NCI-H345 treated with DMSO at 0.1 percent for 48 hours (cell line): ENCODE data around the gene HBG2.
"Not testable (repeated sequence)": the region's sequence is repeated elsewhere in the genome, so short reads cannot be mapped to it uniquely, and the experiment has no call there.

Experiments used
- DNase-seq: peaks from one replicate; lab custom pipeline; 2025; ENCODE audit not compliant: unreplicated experiment; lab: John Stamatoyannopoulos, UW

HBG2 gene

GRCh38 chr11:5282628-5283027 lies 28.0 kb upstream of the HBG2 start:
- no peak for DNase-seq

DNA sequence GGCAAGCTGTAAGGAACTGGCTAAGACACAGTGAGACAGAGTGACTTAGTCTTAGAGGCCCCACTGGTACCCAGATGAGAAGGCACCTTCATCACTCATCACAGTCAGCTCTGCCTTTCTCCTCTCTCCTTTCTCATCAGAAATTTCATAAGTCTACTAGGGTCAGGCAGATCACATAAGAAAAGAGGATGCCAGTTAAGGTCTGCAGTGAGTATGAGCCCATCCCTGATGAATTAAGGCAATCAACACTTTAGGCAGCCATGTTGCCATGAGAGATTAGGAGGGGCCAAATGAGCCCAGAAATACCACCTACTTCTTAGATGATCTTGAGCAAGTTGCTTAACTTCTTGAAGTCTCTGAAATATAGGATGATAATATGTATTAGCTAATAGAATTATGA lies 27.0 kb upstream of the HBG2 start:
- DNase-seq: no peak

DNA sequence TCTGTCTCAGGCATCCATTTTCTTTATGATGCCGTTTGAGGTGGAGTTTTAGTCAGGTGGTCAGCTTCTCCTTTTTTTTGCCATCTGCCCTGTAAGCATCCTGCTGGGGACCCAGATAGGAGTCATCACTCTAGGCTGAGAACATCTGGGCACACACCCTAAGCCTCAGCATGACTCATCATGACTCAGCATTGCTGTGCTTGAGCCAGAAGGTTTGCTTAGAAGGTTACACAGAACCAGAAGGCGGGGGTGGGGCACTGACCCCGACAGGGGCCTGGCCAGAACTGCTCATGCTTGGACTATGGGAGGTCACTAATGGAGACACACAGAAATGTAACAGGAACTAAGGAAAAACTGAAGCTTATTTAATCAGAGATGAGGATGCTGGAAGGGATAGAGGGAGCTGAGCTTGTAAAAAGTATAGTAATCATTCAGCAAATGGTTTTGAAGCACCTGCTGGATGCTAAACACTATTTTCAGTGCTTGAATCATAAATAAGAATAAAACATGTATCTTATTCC lies 26.1 kb upstream of the HBG2 start:
- no peak for DNase-seq

DNA sequence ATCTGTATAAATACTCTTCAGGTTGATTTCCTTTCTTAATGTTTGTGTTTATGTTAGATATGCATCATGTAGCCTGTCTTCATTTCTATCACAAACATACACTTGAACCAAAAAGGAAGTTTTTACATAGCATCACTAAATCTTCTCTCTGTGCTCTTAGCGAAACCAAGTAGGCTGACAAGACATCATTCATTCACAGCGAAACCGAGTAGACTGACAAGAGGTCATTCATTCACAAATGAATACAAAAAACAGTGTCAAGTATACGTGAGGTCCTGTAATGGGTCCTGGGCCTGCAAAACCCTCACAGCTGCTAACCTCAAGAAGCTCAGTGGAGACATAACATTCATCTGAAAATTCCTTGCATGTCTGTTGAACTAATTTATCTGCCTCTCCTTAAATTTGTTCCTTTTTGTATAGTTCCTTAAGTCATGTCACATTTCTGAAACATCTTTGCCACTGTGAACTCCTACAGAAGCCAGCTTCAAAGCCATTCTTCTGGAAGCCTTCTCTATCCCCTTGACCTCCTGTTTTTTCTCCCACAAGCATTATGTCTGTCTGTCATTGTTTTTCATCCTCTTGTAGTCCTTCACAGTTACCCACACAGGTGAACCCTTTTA lies 25.0 kb upstream of the HBG2 start:
- DNase-seq: no peak

DNA sequence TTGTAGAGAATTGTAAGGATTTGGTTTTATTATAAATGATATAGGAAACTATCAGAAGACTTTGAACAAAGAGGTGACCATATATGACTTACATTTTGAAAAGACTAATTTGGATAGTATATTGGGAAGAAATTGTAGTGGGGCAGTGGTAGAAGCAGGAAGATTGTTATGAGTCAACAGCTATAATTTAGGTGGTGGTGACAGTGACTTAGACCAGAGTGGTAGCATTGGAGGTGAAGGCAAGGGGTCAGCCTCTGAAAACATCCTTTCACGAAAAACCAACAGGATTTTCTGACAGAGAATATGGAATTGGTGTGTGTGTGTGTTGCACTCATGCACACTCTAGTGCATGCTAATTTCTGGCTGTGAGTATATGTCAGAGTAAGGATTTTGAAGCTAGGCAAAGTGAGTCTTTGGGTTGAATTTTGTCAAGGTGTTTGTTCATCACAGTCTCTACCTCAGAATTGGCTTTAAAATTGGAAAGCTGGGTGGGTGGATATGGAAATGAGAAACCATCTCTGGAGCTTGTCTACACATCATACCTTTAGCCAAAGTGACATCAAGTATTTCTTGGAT lies 23.3 kb upstream of the HBG2 start:
- no peak for DNase-seq

- no peak for DNase-seq
These were observed 22.1 kb upstream of the HBG2 start for GRCh38 chr11:5276697-5277096.

DNA sequence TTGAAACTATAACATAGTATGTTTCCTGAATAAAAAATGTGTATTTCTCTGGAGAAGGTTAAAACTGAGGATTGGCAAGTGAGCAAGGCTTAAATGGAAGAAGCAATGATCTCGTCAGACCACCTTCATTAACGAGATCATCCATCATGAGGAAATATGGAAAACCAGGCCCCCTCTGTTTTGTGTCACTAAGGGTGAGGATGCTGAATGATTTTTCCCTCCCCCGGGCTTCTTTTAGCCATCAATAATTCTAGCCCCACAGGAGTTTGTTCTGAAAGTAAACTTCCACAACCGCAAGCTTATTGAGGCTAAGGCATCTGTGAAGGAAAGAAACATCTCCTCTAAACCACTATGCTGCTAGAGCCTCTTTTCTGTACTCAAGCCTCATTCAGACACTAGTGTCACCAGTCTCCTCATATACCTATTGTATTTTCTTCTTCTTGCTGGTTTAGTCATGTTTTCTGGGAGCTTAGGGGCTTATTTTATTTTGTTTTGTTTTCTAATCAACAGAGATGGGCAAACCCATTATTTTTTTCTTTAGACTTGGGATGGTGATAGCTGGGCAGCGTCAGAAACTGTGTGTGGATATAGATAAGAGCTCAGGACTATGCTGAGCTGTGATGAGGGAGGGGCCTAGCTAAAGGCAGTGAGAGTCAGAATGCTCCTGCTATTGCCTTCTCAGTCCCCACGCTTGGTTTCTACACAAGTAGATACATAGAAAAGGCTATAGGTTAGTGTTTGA lies 21.0 kb upstream of the HBG2 start:
- no peak for DNase-seq

DNA sequence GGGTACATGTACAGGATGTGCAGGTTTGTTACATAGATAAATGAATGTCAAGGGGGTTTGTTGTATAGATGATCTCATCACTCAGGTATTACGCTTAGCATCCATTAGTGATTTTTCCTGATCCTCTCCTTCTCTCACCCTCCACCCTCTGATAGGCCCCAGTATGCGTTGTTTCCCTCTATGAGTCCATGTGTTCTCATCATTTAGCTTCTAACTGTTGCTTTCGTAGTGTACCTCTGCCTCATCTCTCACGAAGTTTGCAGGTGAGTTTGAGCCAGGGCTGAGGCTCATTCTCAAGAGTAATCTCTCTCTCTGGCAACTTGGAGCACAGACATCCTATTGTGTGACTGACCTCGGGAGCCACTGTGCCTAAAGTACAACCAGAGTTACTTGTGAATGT lies 19.8 kb upstream of the HBG2 start:
- no peak for DNase-seq

DNA sequence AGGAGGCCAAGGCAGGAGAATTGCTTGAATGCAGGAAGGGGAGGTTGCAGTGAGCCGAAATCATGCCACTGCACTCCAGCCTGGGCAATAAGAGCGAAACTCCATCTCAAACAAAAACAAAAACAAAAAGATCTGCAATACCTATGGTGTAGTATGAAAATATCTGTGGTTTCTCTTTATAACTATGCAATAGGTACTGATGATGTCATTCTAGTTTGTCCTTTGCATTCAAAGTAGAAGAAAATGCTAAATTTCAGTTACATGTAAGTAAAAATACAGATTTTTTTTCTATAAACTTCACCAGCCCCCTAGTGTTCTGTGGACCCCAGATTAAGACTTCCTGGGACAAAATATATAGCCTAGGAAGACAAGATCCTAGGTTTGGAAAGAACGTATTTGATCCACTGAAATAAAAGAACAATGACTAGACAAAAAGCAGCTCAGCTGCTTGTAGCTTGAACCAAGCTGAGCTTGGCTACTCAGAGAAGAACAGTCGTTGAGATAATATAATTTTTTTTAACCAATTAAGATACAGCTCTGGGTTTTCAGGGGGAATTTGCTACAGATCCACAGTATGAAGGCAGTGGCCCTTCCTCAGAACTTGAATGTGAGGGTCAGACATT lies 17.9 kb upstream of the HBG2 start:
- DNase-seq: no peak

- DNase-seq: no peak
These were observed 15.2 kb upstream of the HBG2 start, which contains the start of gene HBE1 for GRCh38 chr11:5269715-5270147. Gene HBE1 (minus strand): TSS chr11:5269945. CDS start chr11:5269890, 55 bp downstream.

DNA sequence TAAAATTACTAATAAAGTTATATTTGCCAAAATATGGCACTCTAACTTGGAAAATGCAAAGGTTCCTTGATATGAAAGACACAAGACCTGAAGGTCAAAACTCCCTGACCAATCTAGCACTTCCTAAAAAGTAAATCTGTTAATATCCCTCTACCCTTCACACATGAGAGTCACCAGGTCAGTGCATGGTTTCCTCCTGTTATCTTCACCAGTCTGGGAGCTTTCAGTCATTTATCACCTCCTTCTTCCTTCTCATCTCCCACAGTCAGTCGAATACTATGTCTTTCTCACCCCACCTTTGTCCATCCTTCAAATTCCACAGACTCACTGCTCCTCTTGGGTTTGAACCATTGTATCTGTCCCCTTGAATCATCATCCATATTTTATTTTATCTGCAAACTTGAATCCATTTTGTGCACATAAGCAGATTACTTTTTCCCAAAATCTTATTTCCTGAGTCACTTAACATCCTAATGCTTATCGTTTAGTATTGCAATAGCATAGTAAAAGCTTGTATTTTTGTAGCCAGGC lies 12.5 kb upstream of the HBG2 start:
- DNase-seq: no peak

- no peak for DNase-seq
These were observed 12.0 kb upstream of the HBG2 start for GRCh38 chr11:5266609-5267008.

DNA sequence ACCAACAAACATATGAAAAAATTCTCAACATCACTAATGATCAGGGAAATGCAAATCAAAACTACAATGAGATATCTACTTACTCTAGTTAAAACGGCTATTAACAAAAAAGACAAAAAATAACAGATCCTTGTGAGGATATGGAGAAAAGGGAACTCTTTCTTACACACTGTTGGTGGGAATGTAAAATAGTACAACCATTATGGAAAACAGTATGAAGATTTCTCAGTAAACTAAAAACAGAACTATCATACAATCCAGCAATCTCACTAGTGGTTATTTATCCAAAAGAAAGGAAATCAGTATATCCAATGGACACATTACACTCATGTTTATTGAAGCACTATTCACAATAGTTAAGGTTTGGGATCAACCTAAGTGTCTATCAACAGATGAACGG lies 11.3 kb upstream of the HBG2 start:
- no peak for DNase-seq

- no peak for DNase-seq
These were observed 4.1 kb upstream of the HBG2 start for GRCh38 chr11:5258543-5259262.

DNA sequence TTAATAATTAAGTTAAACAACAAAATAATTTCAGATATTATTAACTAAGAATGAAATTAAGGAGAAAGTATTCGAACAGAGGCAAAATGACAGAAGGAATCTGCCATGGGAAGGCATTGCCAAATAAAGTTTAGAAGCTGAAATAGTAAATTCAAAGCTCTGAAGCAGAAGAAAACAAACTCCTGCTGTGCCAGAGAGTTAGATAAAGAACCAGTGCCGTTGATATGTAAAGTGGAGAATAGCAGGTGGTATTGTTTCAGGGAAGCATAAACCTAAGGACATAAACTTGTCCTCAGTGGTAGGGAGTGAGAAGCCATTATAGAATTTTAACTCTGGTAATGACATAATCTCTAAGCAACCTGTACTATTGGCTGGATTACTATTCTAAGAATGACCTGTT lies 2.7 kb upstream of the HBG2 start:
- no peak for DNase-seq

DNA sequence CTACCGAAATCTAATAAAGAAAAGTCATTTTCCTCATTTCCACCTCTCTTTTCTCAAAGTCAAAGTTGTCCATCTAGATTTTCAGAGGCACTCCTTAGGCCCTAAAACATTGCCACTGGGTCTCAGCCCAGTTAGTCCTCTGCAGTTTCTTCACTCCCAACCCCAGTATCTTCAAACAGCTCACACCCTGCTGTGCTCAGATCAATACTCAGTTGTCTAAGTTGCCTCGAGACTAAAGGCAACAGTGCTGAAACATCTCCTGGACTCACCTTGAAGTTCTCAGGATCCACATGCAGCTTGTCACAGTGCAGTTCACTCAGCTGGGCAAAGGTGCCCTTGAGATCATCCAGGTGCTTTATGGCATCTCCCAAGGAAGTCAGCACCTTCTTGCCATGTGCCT lies 558 bp downstream of the HBG2 start:
- not testable (repeated sequence) for DNase-seq

DNA sequence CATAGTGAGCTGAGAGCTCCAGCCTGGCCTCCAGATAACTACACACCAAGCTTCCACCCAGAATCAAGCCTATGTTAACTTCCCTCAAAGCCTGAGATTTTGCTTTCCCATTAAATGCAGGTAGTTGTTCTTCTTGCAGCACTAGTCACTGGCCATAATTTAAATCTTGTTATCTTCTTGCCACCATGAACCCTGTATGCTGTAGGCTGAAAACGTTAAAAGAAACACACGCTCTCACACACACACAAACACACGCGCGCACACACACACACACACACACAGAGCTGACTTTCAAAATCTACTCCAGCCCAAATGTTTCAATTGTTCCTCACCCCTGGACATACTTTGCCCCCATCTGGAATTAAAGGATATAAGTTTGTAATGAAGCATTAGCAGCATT lies 1.1 kb downstream of the HBG2 start:
- DNase-seq: not testable (repeated sequence)

- DNase-seq: no peak
These were observed 1.7 kb downstream of the HBG2 start for GRCh38 chr11:5252919-5253265.

DNA sequence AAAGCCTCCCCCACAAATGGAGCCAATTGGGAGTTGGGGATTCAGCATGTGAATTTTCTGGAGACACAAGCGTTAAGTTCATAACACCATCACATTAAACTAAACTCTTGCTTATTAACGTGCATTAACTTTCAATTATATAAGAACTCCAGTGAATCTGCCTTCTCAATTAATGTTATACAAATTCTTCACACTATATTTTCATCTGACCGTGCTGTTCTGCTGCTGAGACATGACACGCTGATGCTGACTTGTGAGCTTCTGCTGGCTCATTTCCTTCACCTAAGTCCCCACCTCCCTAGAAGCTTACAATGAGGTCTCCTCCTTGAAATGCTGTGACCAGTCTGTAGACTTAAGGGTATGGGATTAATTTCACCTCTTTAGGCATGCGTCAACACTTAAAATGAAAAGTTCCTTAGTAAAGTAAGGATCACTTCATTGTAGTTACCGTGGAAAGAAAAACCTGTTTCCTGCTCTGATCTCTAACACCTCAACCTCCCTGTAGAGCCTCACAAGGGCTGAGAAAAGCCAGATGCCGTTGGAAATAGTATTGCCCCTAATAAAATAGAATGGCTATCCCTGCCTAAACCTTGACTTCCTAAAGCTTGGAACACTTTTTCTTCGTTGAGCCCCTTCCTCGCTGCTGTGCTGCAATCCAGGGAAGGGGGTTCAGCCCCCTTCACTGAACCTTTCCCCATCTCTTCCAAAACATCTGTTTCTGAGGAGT lies 2.2 kb downstream of the HBG2 start:
- no peak for DNase-seq

DNA sequence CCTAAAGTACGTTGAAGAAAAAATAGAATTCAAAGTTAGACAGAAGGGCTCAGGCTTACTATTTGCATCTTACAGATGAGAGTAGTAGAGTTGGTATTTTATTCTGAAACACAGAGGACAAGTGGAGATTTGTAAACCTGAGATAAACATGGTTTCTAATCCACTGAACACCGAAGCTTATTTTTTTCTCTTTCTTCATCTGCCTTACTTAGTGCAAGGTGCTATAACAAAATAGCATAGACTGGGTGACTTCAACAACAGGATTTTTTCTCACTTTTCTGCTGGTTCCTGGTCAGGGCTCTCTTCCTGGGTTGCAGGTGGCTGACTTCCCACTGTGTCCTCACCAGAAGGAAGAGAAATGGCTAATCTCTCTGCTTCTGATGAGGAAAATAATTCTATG lies 2.8 kb downstream of the HBG2 start:
- DNase-seq: no peak
